SK-N-SH (cell line): ENCODE measurements around the gene DCAKD. TPM values are rescaled to one million over a fixed set of nuclear protein-coding genes. Genes with fewer than 3 reads are reported as not detected.

Experiments
- CTCF ChIA-PET: fragments of 300-600, 350-600 bp; formaldehyde crosslinking; extraction: SDS; loops from one replicate; lab custom pipeline; 2021; lab: Yijun Ruan, JAX
- POLR2A ChIA-PET: fragments of 350-600 bp; sonication (Branson Sonifier 250); formaldehyde crosslinking; extraction: SDS; loops from one replicate; lab custom pipeline; 2020; ENCODE audit warnings: antibody characterized with exemption, inconsistent platforms; lab: Yijun Ruan, JAX
- DNase-seq: peaks from one replicate; pipeline ENCODE4 v3.0.0; 2012
- H2AFZ ChIP-seq: fragments of 200-600 bp; sonication (generic); 2 replicates; pipeline ENCODE4 v1.8.1; 2016; ENCODE audit warnings: antibody characterized with exemption, mild to moderate bottlenecking, low read depth
- H3F3A ChIP-seq: fragments of 200-600 bp; sonication (generic); replicated peaks from 2 replicates; pipeline ENCODE3; 2016; ENCODE audit warnings: antibody characterized with exemption, mild to moderate bottlenecking; ENCODE audit not compliant: insufficient read depth
- H3K27ac ChIP-seq, 2 experiments: fragments of 200-500 bp in 1 of 2; fragments of 200-600 bp in 1 of 2; sonication (Bioruptor generic) in 1 of 2; sonication (generic), shearing (Covaris generic) in 1 of 2; 2 replicates each; pipeline versions ENCODE4 v1.5.1 to v1.6.1; 2014 to 2016; ENCODE audit warnings: low read depth in 2 of 2, inconsistent platforms in 1 of 2, low read length in 1 of 2, mild to moderate bottlenecking in 1 of 2, mixed read lengths in 1 of 2
- H3K27me3 ChIP-seq: fragments of 200-600 bp; sonication (generic), shearing (Covaris generic); 2 replicates; pipeline ENCODE4 v1.6.1; 2016; ENCODE audit warnings: mixed run types; ENCODE audit not compliant: insufficient read depth
- H3K36me3 ChIP-seq, 2 experiments: fragments of 200-500 bp in 1 of 2; fragments of 200-600 bp in 1 of 2; sonication (Bioruptor generic) in 1 of 2; sonication (generic) in 1 of 2; replicated peaks in 1 of 2; 2 replicates each; pipeline versions ENCODE3 to v1.5.1; 2014 to 2016; ENCODE audit warnings: low read length in 1 of 2, mild to moderate bottlenecking in 1 of 2; ENCODE audit not compliant: insufficient read depth in 2 of 2, control insufficient read depth in 1 of 2
- H3K4me1 ChIP-seq, 2 experiments: fragments of 200-500 bp in 1 of 2; fragments of 200-600 bp in 1 of 2; sonication (Bioruptor generic) in 1 of 2; sonication (generic), shearing (Covaris generic) in 1 of 2; 2 replicates each; pipeline versions ENCODE4 v1.5.1 to v1.6.1; 2014 to 2016; ENCODE audit warnings: low read depth in 1 of 2, low read length in 1 of 2, mixed run types in 1 of 2; ENCODE audit not compliant: insufficient read depth in 2 of 2, control insufficient read depth in 1 of 2
- H3K4me2 ChIP-seq: fragments of 200-600 bp; sonication (generic), shearing (Covaris generic); 2 replicates; pipeline ENCODE4 v1.6.1; 2017; ENCODE audit warnings: mixed run types
- H3K4me3 ChIP-seq, 2 experiments: fragments of 200-500 bp in 1 of 2; fragments of 200-600 bp in 1 of 2; sonication (Bioruptor generic) in 1 of 2; sonication (generic), shearing (Covaris generic) in 1 of 2; 2 replicates each; pipeline versions ENCODE4 v1.5.1 to v1.8.1; 2014 to 2016; ENCODE audit warnings: low read depth in 2 of 2, inconsistent platforms in 1 of 2, low read length in 1 of 2, mild to moderate bottlenecking in 1 of 2, mixed read lengths in 1 of 2, moderate library complexity in 1 of 2
- H3K79me2 ChIP-seq: fragments of 200-600 bp; sonication (generic); 2 replicates; pipeline ENCODE4 v1.8.1; 2017; ENCODE audit warnings: mild to moderate bottlenecking; ENCODE audit not compliant: insufficient read depth
- H3K9ac ChIP-seq: fragments of 200-600 bp; sonication (generic); 2 replicates; pipeline ENCODE4 v1.6.1; 2017; ENCODE audit warnings: mixed run types
- H3K9me2 ChIP-seq: fragments of 200-600 bp; sonication (generic); 2 replicates; pipeline ENCODE4 v1.6.1; 2017; ENCODE audit warnings: mixed run types
- H3K9me3 ChIP-seq: fragments of 200-600 bp; sonication (generic); 2 replicates; pipeline ENCODE4 v1.6.1; 2017; ENCODE audit warnings: mixed run types, mild to moderate bottlenecking, moderate library complexity
- H4K20me1 ChIP-seq: fragments of 200-600 bp; sonication (generic); 2 replicates; pipeline ENCODE4 v1.6.1; 2017; ENCODE audit warnings: mild to moderate bottlenecking, mixed run types; ENCODE audit not compliant: insufficient read depth
- ELF1 ChIP-seq: IDR thresholded peaks from 2 replicates; pipeline ENCODE4 v1.4.0; 2012
- EZH2phosphoT487 ChIP-seq: fragments of 200-600 bp; sonication (generic); IDR thresholded peaks from 2 replicates; pipeline ENCODE4 v1.6.1; 2017; ENCODE audit warnings: low read depth, mixed run types, mild to moderate bottlenecking, antibody characterized with exemption, moderate library complexity, borderline replicate concordance
- FOSL2 ChIP-seq: IDR thresholded peaks from 2 replicates; pipeline ENCODE4 v1.4.0; 2012; ENCODE audit warnings: low read depth, mild to moderate bottlenecking, moderate library complexity, borderline replicate concordance
- FOXM1 ChIP-seq: IDR thresholded peaks from 2 replicates; pipeline ENCODE4 v1.4.0; 2012; ENCODE audit warnings: low read depth, mild to moderate bottlenecking
- GABPA ChIP-seq: IDR thresholded peaks from 2 replicates; pipeline ENCODE4 v1.4.0; 2012; ENCODE audit warnings: low read depth, mild to moderate bottlenecking
- GATA2 ChIP-seq: sonication (generic); formaldehyde crosslinking; IDR thresholded peaks from 2 replicates; pipeline ENCODE4 v1.5.0; 2020; ENCODE audit warnings: mild to moderate bottlenecking, missing genetic modification reagents
- IRF3 ChIP-seq: fragments of 150-350 bp; IDR thresholded peaks from 2 replicates; pipeline ENCODE4 v1.6.1; 2016; ENCODE audit warnings: mild to moderate bottlenecking, low read depth, low read length
- JUND ChIP-seq: IDR thresholded peaks from 2 replicates; pipeline ENCODE4 v1.4.0; 2012
- MAX ChIP-seq: IDR thresholded peaks from 2 replicates; pipeline ENCODE4 v1.4.0; 2012; ENCODE audit warnings: low read depth
- NFIC ChIP-seq: IDR thresholded peaks from 2 replicates; pipeline ENCODE4 v1.4.0; 2012; ENCODE audit warnings: borderline replicate concordance
- POLR2AphosphoS5 ChIP-seq: IDR thresholded peaks from 2 replicates; pipeline ENCODE4 v1.6.1; 2012; ENCODE audit warnings: low read depth, low read length
- RAD21 ChIP-seq: IDR thresholded peaks from 2 replicates; pipeline ENCODE4 v1.6.1; 2012; ENCODE audit warnings: mild to moderate bottlenecking, low read length
- RCOR1 ChIP-seq: fragments of 150-350 bp; IDR thresholded peaks from 2 replicates; pipeline ENCODE4 v1.6.1; 2017; ENCODE audit warnings: antibody characterized with exemption, low read length
- RFX5 ChIP-seq: IDR thresholded peaks from 2 replicates; pipeline ENCODE4 v1.6.1; 2012; ENCODE audit warnings: mild to moderate bottlenecking, improper control_type of control experiment, low read length
- RXRA ChIP-seq: IDR thresholded peaks from 2 replicates; pipeline ENCODE4 v1.4.0; 2012; ENCODE audit warnings: low read depth, mild to moderate bottlenecking, borderline replicate concordance
- SIN3A ChIP-seq: IDR thresholded peaks from 2 replicates; pipeline ENCODE4 v1.6.1; 2012; ENCODE audit warnings: low read depth, mild to moderate bottlenecking, low read length, moderate library complexity, borderline replicate concordance
- TAF1 ChIP-seq: IDR thresholded peaks from 2 replicates; pipeline ENCODE4 v1.6.1; 2012; ENCODE audit warnings: low read depth, mild to moderate bottlenecking, low read length, moderate library complexity, borderline replicate concordance
- TCF12 ChIP-seq: IDR thresholded peaks from 2 replicates; pipeline ENCODE4 v1.4.0; 2012
- USF1 ChIP-seq: IDR thresholded peaks from 2 replicates; pipeline ENCODE4 v1.4.0; 2012; ENCODE audit warnings: low read depth, borderline replicate concordance
- USF2 ChIP-seq: fragments of 150-350 bp; IDR thresholded peaks from 2 replicates; pipeline ENCODE4 v1.6.1; 2017; ENCODE audit warnings: antibody characterized with exemption, low read length, low read depth, borderline replicate concordance
- ZBTB33 ChIP-seq: IDR thresholded peaks from 2 replicates; pipeline ENCODE4 v1.4.0; 2012; ENCODE audit warnings: low read depth, borderline replicate concordance
- WGBS: methylation state at CpG from one replicate; pipeline ENCODE4 v1.1.6; 2017; ENCODE audit warnings: low lambda C conversion rate; 5-methylcytosine and 5-hydroxymethylcytosine counted together
- polyA plus RNA-seq, 3 experiments: library from polyadenylated mRNA; depleted of rRNA; stranded (reverse); fragments of >200 nt; gene quantifications; 2 replicates each; pipeline ENCODE4 v1.2.3, GENCODE V29; 2012

DCAKD gene
- polyA plus RNA-seq, 1 of the 3 experiments (the other 2 are of a cell fraction), result 48.8 TPM

- H2AFZ ChIP-seq, result no peak overlapping the region
- H3K4me3 ChIP-seq, result no peak overlapping the region
- no peak for DNase-seq
- H3K27ac ChIP-seq, result no peak overlapping the region
- H3K9me3 ChIP-seq, result no peaks in the 10 kb centered on the region
- H3K4me1 ChIP-seq, result peaks cover 0 to 10% of the 10 kb centered on the region in 2 experiments; a peak in 1 of 4 replicates
- H3K9me2 ChIP-seq, result no peaks in the 10 kb centered on the region
- no peaks in the 10 kb centered on the region for H3K79me2 ChIP-seq
- no peaks in the 10 kb centered on the region for H3F3A ChIP-seq
- ChIA-PET POLR2A (no interaction called here), CTCF (interaction anchor here (1.1 to 1.5 kb wide), 5 partner anchors 9 to 89 kb away, joined by 3 to 14 read pairs (median 5); no protein-coding TSS in a partner anchor)
- 72% methylated on average over 12 of the region's 13 CpGs for WGBS
- TF ChIP-seq RCOR1 (no peak), FOXM1 (no peak)
- H3K9ac ChIP-seq, result no peak overlapping the region
- no peaks in the 10 kb centered on the region for H3K36me3 ChIP-seq
- no peak overlapping the region for H3K4me2 ChIP-seq
- H4K20me1 ChIP-seq, result no peaks in the 10 kb centered on the region
- no peaks in the 10 kb centered on the region for H3K27me3 ChIP-seq
These were observed 41.6 kb downstream of the DCAKD start for GRCh38 chr17:45009676-45010467.

GRCh38 chr17:45008216-45008615 is 43.2 kb downstream of the DCAKD start:
- H3K4me2 ChIP-seq, result no peak overlapping the region
- no peak overlapping the region for H3K9ac ChIP-seq
- H3K79me2 ChIP-seq, result no peaks in the 10 kb centered on the region
- no peak overlapping the region for H2AFZ ChIP-seq
- H3K9me2 ChIP-seq, result no peaks in the 10 kb centered on the region
- no peak for TF ChIP-seq GABPA
- TF ChIP-seq RFX5, result no peak
- TF ChIP-seq IRF3, result no peak
- TF ChIP-seq USF2, result no peak
- no peak for TF ChIP-seq RXRA
- no peak for TF ChIP-seq USF1
- no peak for TF ChIP-seq TCF12
- no peak for TF ChIP-seq SIN3A
- no peak for TF ChIP-seq TAF1
- no peak for TF ChIP-seq JUND
- TF ChIP-seq ZBTB33, result no peak
- TF ChIP-seq RCOR1, result no peak
- TF ChIP-seq NFIC, result no peak
- TF ChIP-seq GATA2 (CRISPR knock-in tag), result no peak
- TF ChIP-seq EZH2phosphoT487, result no peak
- TF ChIP-seq FOSL2, result no peak
- no peak for TF ChIP-seq MAX
- TF ChIP-seq ELF1, result no peak
- no peak for TF ChIP-seq RAD21
- TF ChIP-seq POLR2AphosphoS5, result no peak
- POLR2A ChIA-PET, result no interaction called here
- no peaks in the 10 kb centered on the region for H3K9me3 ChIP-seq
- CTCF ChIA-PET, result interaction anchor here (0.8 to 1.4 kb wide), 4 partner anchors 9 to 94 kb away, joined by 3 to 4 read pairs (median 4); no protein-coding TSS in a partner anchor
- H3K27me3 ChIP-seq, result no peaks in the 10 kb centered on the region
- no peaks in the 10 kb centered on the region for H3K36me3 ChIP-seq
- no peaks in the 10 kb centered on the region for H3F3A ChIP-seq
- no peak overlapping the region for H3K27ac ChIP-seq
- no peak for DNase-seq
- WGBS, result 67% methylated on average over 10 of the region's 10 CpGs
- H3K4me3 ChIP-seq, result no peak overlapping the region
- H3K4me1 ChIP-seq, result peaks cover 0 to 10% of the 10 kb centered on the region in 2 experiments; a peak in 1 of 4 replicates
- no peaks in the 10 kb centered on the region for H4K20me1 ChIP-seq
